PC-9 (cell line): ENCODE data around the gene LSM10. TPM values are rescaled to one million over a fixed set of nuclear protein-coding genes. Genes with fewer than 3 reads are reported as not detected.

Source experiments
- BruUV-seq: library from RNA; stranded (reverse); fragments of 400-500 nt; replicated peaks from 2 replicates; lab custom pipeline; 2021; lab: Mats Ljungman, UMichigan
- CTCF ChIA-PET: fragments of 300-600 bp; sonication (Branson Sonifier 250); formaldehyde crosslinking; loops from one replicate; lab custom pipeline; 2022; ENCODE audit warnings: antibody characterized with exemption; lab: Charles Lee
- POLR2A ChIA-PET: fragments of 300-600 bp; sonication (Branson Sonifier 250); formaldehyde crosslinking; loops from one replicate; lab custom pipeline; 2022; ENCODE audit warnings: antibody characterized with exemption; ENCODE audit not compliant: unreplicated experiment; lab: Charles Lee
- DNase-seq, 2 experiments: peaks; one replicate each; pipeline versions ENCODE4 v3.0.0 to v3.0.0-alpha.2; 2015 to 2022; ENCODE audit warnings: mixed read lengths in 1 of 2
- H2AFZ ChIP-seq: fragments of 200-600 bp; sonication (generic); 2 replicates; pipeline ENCODE4 v1.8.1; 2017; ENCODE audit warnings: antibody characterized with exemption
- H3F3A ChIP-seq: fragments of 200-600 bp; sonication (generic); 2 replicates; pipeline ENCODE4 v1.8.1; 2017; ENCODE audit warnings: antibody characterized with exemption, mild to moderate bottlenecking, low read depth; ENCODE audit not compliant: insufficient read depth
- H3K27ac ChIP-seq: fragments of 200-600 bp; sonication (generic); 2 replicates; pipeline ENCODE4 v1.6.1; 2016; ENCODE audit warnings: mixed run types
- H3K27me3 ChIP-seq: fragments of 200-600 bp; sonication (generic); 2 replicates; pipeline ENCODE4 v1.6.1; 2016; ENCODE audit warnings: low read depth, mixed run types; ENCODE audit not compliant: insufficient read depth
- H3K36me3 ChIP-seq: fragments of 200-600 bp; sonication (generic); 2 replicates; pipeline ENCODE4 v1.6.1; 2016; ENCODE audit warnings: low read depth, mixed run types
- H3K4me1 ChIP-seq: fragments of 200-600 bp; sonication (generic); replicated peaks from 2 replicates; pipeline ENCODE4 v1.6.1; 2016; ENCODE audit warnings: mixed run types; ENCODE audit not compliant: insufficient read depth
- H3K4me2 ChIP-seq: fragments of 200-600 bp; sonication (generic); 2 replicates; pipeline ENCODE4 v1.6.1; 2017; ENCODE audit warnings: mixed run types
- H3K4me3 ChIP-seq: fragments of 200-600 bp; sonication (generic); 2 replicates; pipeline ENCODE4 v1.6.1; 2016; ENCODE audit warnings: mixed run types
- H3K79me2 ChIP-seq: fragments of 200-600 bp; sonication (generic); 2 replicates; pipeline ENCODE4 v1.6.1; 2017; ENCODE audit warnings: low read depth, mixed run types
- H3K9me2 ChIP-seq: fragments of 200-600 bp; sonication (generic); 2 replicates; pipeline ENCODE4 v1.8.1; 2017; ENCODE audit warnings: mild to moderate bottlenecking; ENCODE audit not compliant: insufficient read depth
- H3K9me3 ChIP-seq: fragments of 200-600 bp; sonication (generic); 2 replicates; pipeline ENCODE4 v1.8.1; 2016; ENCODE audit warnings: low read depth; ENCODE audit not compliant: insufficient read depth
- H4K20me1 ChIP-seq: fragments of 200-600 bp; sonication (generic); 2 replicates; pipeline ENCODE4 v1.8.1; 2017; ENCODE audit not compliant: insufficient read depth
- EZH2 ChIP-seq: fragments of 200-600 bp; sonication (generic); IDR thresholded peaks from 2 replicates; pipeline ENCODE4 v1.8.0; 2017; ENCODE audit warnings: antibody characterized with exemption, low read depth
- intact Hi-C: fragments of 100-400 bp; cut with micrococcal nuclease; formaldehyde crosslinking; loops from one replicate; pipeline ENCODE4 v1.10.0; 2022; ENCODE audit not compliant: unreplicated experiment
- total RNA-seq: library from RNA; stranded (reverse); gene quantifications from 2 replicates; pipeline ENCODE4 v1.2.3, GENCODE V29; 2021
- TF ChIP-seq, protein P1 (sequence below): fragments of 200-600 bp; sonication (generic); conservative IDR thresholded peaks from 2 replicates; pipeline ENCODE4 v1.6.1; 2017; ENCODE audit warnings: mixed run types, antibody characterized with exemption, mild to moderate bottlenecking, moderate library complexity

LSM10 gene
- total RNA-seq, 1 experiment from 2014 or later: 39.7 TPM

DNA sequence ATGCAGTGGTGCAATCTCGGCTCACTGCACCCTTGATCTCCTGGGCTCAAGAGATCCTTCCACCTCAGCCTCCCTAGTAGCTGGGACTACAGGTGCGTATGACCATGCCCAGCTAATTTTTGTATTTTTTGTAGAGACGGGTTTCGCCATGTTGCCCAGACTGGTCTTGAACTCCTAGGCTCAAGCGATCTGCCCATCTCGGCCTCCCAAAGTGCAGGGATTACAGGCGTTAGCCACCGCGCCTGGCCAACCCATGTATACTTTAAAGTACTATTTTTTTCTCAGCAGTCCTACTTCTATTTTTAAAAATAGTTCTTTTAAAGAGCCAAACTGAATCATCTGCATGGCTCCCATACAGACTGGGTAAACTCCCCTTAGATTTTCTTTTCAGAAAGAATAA is 15.5 kb downstream of the LSM10 start:
- H4K20me1 ChIP-seq: peaks cover 51% of the 10 kb centered on the region
- H3K4me1 ChIP-seq: peaks cover 19% of the 10 kb centered on the region
- BruUV-seq: no TSS peak
- no peak for DNase-seq
- no peak overlapping the region for H3K27ac ChIP-seq
- no peak overlapping the region for H2AFZ ChIP-seq
- POLR2A ChIA-PET: no interaction called here
- H3K36me3 ChIP-seq: 0 out of 2 replicates have a peak, but pooled peaks cover 7% of the 10 kb centered on the region
- peaks cover 28% of the 10 kb centered on the region for H3F3A ChIP-seq
- intact Hi-C loops: loop anchor here (10.0 kb wide), 1 partner anchor 77 kb away; the partner anchor contains the start of gene SH3D21
- TF ChIP-seq, protein P1, sequence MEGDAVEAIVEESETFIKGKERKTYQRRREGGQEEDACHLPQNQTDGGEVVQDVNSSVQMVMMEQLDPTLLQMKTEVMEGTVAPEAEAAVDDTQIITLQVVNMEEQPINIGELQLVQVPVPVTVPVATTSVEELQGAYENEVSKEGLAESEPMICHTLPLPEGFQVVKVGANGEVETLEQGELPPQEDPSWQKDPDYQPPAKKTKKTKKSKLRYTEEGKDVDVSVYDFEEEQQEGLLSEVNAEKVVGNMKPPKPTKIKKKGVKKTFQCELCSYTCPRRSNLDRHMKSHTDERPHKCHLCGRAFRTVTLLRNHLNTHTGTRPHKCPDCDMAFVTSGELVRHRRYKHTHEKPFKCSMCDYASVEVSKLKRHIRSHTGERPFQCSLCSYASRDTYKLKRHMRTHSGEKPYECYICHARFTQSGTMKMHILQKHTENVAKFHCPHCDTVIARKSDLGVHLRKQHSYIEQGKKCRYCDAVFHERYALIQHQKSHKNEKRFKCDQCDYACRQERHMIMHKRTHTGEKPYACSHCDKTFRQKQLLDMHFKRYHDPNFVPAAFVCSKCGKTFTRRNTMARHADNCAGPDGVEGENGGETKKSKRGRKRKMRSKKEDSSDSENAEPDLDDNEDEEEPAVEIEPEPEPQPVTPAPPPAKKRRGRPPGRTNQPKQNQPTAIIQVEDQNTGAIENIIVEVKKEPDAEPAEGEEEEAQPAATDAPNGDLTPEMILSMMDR: no peak
- no peak for TF ChIP-seq EZH2
- H3K4me3 ChIP-seq: no peak overlapping the region
- CTCF ChIA-PET: interaction anchor here (0.5 kb wide), 1 partner anchor 92 kb away, joined by 4 read pairs; no protein-coding TSS in a partner anchor
- peaks cover 80% of the 10 kb centered on the region for H3K79me2 ChIP-seq
- H3K27me3 ChIP-seq: no peaks in the 10 kb centered on the region
- H3K9me3 ChIP-seq: no peaks in the 10 kb centered on the region
- no peaks in the 10 kb centered on the region for H3K9me2 ChIP-seq
- no peak overlapping the region for H3K4me2 ChIP-seq

DNA sequence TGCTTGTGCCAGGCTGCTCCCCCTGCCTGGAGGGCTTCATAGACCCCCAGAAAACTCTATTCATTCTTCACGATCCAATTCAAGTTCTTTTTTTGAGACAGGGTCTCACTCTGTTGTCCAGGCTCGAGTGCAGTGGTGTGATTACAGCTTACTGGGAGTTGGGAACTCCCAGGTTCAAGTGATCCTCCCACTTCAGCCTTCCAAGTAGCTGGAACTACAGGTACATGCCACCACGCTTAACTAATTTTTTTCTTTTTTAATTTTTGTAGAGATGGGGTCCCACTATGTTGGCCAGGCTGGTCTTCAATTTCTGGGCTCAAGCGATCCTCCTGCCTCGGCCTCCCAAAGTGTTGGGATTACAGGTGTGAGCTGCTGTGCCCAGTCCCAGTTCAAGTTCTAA is 16.3 kb downstream of the LSM10 start:
- no peaks in the 10 kb centered on the region for H3K27me3 ChIP-seq
- peaks cover 88% of the 10 kb centered on the region for H3K79me2 ChIP-seq
- no peaks in the 10 kb centered on the region for H3K9me3 ChIP-seq
- no peaks in the 10 kb centered on the region for H3K9me2 ChIP-seq
- H3K4me1 ChIP-seq: peaks cover 12% of the 10 kb centered on the region
- H3K4me2 ChIP-seq: no peak overlapping the region
- TF ChIP-seq EZH2: no peak
- TF ChIP-seq, protein P1: no peak
- peaks cover 56% of the 10 kb centered on the region for H4K20me1 ChIP-seq
- peaks cover 25% of the 10 kb centered on the region for H3F3A ChIP-seq
- intact Hi-C loops: loop anchor here (10.0 kb wide), 1 partner anchor 77 kb away; the partner anchor contains the start of gene SH3D21
- no peak overlapping the region for H3K4me3 ChIP-seq
- ChIA-PET POLR2A (no interaction called here), CTCF (no interaction called here)
- H2AFZ ChIP-seq: no peak overlapping the region
- DNase-seq: no peak
- 0 out of 2 replicates have a peak, but pooled peaks cover 7% of the 10 kb centered on the region for H3K36me3 ChIP-seq
- no peak overlapping the region for H3K27ac ChIP-seq
- no TSS peak for BruUV-seq

DNA sequence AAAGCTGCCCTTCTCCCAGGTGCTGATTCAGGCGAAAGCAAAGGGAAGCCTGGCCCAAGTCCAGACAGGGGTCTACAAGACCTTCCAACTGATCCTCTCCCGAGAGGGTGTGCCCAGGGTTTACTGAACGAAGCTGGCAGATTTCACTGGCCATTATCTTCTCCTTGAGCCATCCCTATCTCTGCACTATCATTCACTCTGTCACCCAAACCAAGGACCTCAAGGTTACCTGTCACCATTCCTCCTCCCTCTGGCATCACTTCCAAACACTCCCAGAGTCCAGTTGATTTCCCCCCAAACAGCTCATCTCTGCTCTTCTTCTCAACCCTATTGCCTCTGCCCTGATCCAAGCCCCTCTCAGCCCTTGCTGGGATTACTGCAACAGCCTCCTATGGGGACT is 16.9 kb downstream of the LSM10 start:
- TF ChIP-seq EZH2: no peak
- TF ChIP-seq, protein P1: no peak
- Histone ChIP-seq H3K27me3 (no peaks in the 10 kb centered on the region), H4K20me1 (peaks cover 57% of the 10 kb centered on the region), H2AFZ (no peak overlapping the region), H3K9me2 (no peaks in the 10 kb centered on the region), H3K4me3 (no peak overlapping the region), H3K27ac (no peak overlapping the region), H3K9me3 (no peaks in the 10 kb centered on the region), H3K4me1 (peaks cover 13% of the 10 kb centered on the region), H3F3A (peaks cover 28% of the 10 kb centered on the region), H3K36me3 (0 out of 2 replicates have a peak, but pooled peaks cover 7% of the 10 kb centered on the region), H3K79me2 (peaks cover 94% of the 10 kb centered on the region), H3K4me2 (no peak overlapping the region)
- CTCF ChIA-PET: no interaction called here
- POLR2A ChIA-PET: no interaction called here
- BruUV-seq: no TSS peak
- DNase-seq: no peak
- intact Hi-C loops: loop anchor here (10.0 kb wide), 1 partner anchor 76 kb away; the partner anchor contains the start of gene SH3D21
